Sigmoid colon (tissue), 4 donors: ENCODE results near the gene ST8SIA2.

ENCODE experiments used
- POLR2A ChIP-seq, 2 donors: fragments of 450-650 bp; IDR thresholded peaks; one replicate each; pipeline ENCODE4 v1.6.1; 2016; ENCODE audit warnings: antibody characterized with exemption in 2 of 2, mild to moderate bottlenecking in 2 of 2, moderate library complexity in 2 of 2
- POLR2AphosphoS5 ChIP-seq, 4 donors: sonication (generic); formaldehyde crosslinking; IDR thresholded peaks; one replicate each; pipeline ENCODE4 v1.6.1; 2017; ENCODE audit warnings: antibody characterized with exemption in 4 of 4
- TF ChIP-seq, protein P1 (sequence below), 4 experiments: fragments of 450-650 bp in 3 of 4; fragments of 200-600 bp in 1 of 4; IDR thresholded peaks; one replicate each; pipeline ENCODE4 v1.5.1; 2016 to 2019; ENCODE audit warnings: antibody characterized with exemption in 4 of 4, mild to moderate bottlenecking in 3 of 4, moderate library complexity in 2 of 4

- TF ChIP-seq POLR2AphosphoS5 (IDR thresholded peaks at IDR 0.05), result no peak
- TF ChIP-seq, protein P1, sequence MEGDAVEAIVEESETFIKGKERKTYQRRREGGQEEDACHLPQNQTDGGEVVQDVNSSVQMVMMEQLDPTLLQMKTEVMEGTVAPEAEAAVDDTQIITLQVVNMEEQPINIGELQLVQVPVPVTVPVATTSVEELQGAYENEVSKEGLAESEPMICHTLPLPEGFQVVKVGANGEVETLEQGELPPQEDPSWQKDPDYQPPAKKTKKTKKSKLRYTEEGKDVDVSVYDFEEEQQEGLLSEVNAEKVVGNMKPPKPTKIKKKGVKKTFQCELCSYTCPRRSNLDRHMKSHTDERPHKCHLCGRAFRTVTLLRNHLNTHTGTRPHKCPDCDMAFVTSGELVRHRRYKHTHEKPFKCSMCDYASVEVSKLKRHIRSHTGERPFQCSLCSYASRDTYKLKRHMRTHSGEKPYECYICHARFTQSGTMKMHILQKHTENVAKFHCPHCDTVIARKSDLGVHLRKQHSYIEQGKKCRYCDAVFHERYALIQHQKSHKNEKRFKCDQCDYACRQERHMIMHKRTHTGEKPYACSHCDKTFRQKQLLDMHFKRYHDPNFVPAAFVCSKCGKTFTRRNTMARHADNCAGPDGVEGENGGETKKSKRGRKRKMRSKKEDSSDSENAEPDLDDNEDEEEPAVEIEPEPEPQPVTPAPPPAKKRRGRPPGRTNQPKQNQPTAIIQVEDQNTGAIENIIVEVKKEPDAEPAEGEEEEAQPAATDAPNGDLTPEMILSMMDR (IDR thresholded peaks at IDR 0.05), result no peak
- no peak for TF ChIP-seq POLR2A (IDR thresholded peaks at IDR 0.05)
Observed at GRCh38 chr15:92506506-92506905, 112.8 kb downstream of the ST8SIA2 start.
